GM23248 (cell line): ENCODE measurements around the gene RAB40B. TPM values are rescaled to one million over a fixed set of nuclear protein-coding genes. Genes with fewer than 3 reads are reported as not detected.

Experiments used
- DNase-seq: peaks from one replicate; pipeline ENCODE4 v3.0.0-alpha.2; 2015
- H2AFZ ChIP-seq: fragments of 200-600 bp; sonication (generic); 2 replicates; pipeline ENCODE4 v1.6.1; 2016; ENCODE audit warnings: antibody characterized with exemption
- H3F3A ChIP-seq: fragments of 200-600 bp; sonication (generic); 2 replicates; pipeline ENCODE4 v1.6.1; 2016; ENCODE audit warnings: mild to moderate bottlenecking, antibody characterized with exemption, mixed run types; ENCODE audit not compliant: insufficient read depth
- H3K27ac ChIP-seq: fragments of 200-600 bp; sonication (generic); 2 replicates; pipeline ENCODE4 v1.5.1; 2016; ENCODE audit warnings: mild to moderate bottlenecking
- H3K27me3 ChIP-seq: fragments of 200-600 bp; sonication (generic); replicated peaks from 2 replicates; pipeline ENCODE4 v1.6.1; 2016; ENCODE audit warnings: mild to moderate bottlenecking; ENCODE audit not compliant: insufficient read depth
- H3K36me3 ChIP-seq: fragments of 200-600 bp; sonication (generic); 2 replicates; pipeline ENCODE4 v1.6.1; 2016; ENCODE audit warnings: low read depth, mild to moderate bottlenecking
- H3K4me1 ChIP-seq: fragments of 200-600 bp; sonication (generic); 2 replicates; pipeline ENCODE4 v1.6.1; 2016; ENCODE audit warnings: mild to moderate bottlenecking; ENCODE audit not compliant: insufficient read depth
- H3K4me2 ChIP-seq: fragments of 200-600 bp; sonication (generic); one replicate; pipeline ENCODE4 v1.6.1; 2016; ENCODE audit warnings: mild to moderate bottlenecking; ENCODE audit not compliant: unreplicated experiment
- H3K4me3 ChIP-seq: fragments of 200-600 bp; sonication (generic); 2 replicates; pipeline ENCODE4 v1.5.1; 2016; ENCODE audit warnings: mild to moderate bottlenecking
- H3K79me2 ChIP-seq: fragments of 200-600 bp; sonication (generic); 2 replicates; pipeline ENCODE4 v1.6.1; 2016; ENCODE audit warnings: mild to moderate bottlenecking; ENCODE audit not compliant: insufficient read depth
- H3K9ac ChIP-seq: fragments of 200-600 bp; sonication (generic); 2 replicates; pipeline ENCODE4 v1.6.1; 2016; ENCODE audit warnings: mild to moderate bottlenecking
- H3K9me2 ChIP-seq: fragments of 200-600 bp; sonication (generic); 2 replicates; pipeline ENCODE4 v1.6.1; 2016; ENCODE audit warnings: mixed run types, mild to moderate bottlenecking, moderate library complexity; ENCODE audit not compliant: insufficient read depth
- H3K9me3 ChIP-seq: fragments of 200-600 bp; sonication (generic); one replicate; pipeline ENCODE4 v1.6.1; 2017; ENCODE audit warnings: low read depth
- H4K20me1 ChIP-seq: fragments of 200-600 bp; sonication (generic); 2 replicates; pipeline ENCODE4 v1.6.0; 2016; ENCODE audit not compliant: insufficient read depth
- EZH2 ChIP-seq: fragments of 200-600 bp; sonication (generic); IDR thresholded peaks from 2 replicates; pipeline ENCODE4 v1.6.1; 2018; ENCODE audit warnings: antibody characterized with exemption, mild to moderate bottlenecking; ENCODE audit not compliant: insufficient read depth, poor library complexity, severe bottlenecking
- EZH2phosphoT487 ChIP-seq: fragments of 200-600 bp; sonication (generic); IDR thresholded peaks from 2 replicates; pipeline ENCODE4 v1.6.1; 2018; ENCODE audit warnings: antibody characterized with exemption, moderate library complexity, mild to moderate bottlenecking, low read depth; ENCODE audit not compliant: insufficient read depth
- WGBS, 2 experiments: methylation state at CpG; one replicate each; pipeline ENCODE4 v1.1.6; 2015 to 2017; ENCODE audit warnings: low lambda C conversion rate in 2 of 2, low coverage in 1 of 2; ENCODE audit errors: missing lambda C conversion rate in 2 of 2; 5-methylcytosine and 5-hydroxymethylcytosine counted together
- in situ Hi-C: fragments of 300-500 bp; cut with MboI; formaldehyde crosslinking; loops from 2 replicates; pipeline ENCODE4 v1.15.0; 2020
- polyA plus RNA-seq: library from polyadenylated mRNA; unstranded; fragments of >200 nt; fragmentation: Nextera tagmentation; extraction: Ambion mirVana; gene quantifications from 2 replicates; pipeline ENCODE4 v1.2.1, GENCODE V29; 2016
- total RNA-seq: library from RNA; depleted of rRNA; stranded (reverse); fragments of >200 nt; shearing (Covaris generic); gene quantifications from 2 replicates; pipeline ENCODE4 v1.2.3, GENCODE V29; 2014

The RAB40B gene
- total and polyA plus RNA-seq, 2 experiments from 2014 or later = 23.7 to 23.8 TPM

DNA sequence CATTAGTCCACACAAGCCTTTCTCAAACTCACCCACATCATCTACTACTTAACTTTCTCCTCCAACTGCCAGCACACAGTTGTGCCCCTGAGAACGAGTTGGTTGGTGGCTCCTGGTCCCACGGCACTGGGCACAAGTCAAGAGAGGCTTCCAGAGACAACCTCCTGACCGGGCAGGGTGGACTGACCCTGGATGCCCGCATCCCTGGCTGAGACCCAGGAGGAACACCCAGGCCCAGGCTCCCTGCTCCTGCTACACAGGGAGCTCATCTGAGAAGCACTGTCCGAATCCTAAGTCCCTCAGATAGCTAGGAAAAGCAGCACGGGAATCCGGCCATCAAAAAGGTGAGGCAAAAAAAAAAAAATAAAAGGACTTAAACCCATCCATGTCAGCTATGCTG, 79.3 kb downstream of the RAB40B start:
- Histone ChIP-seq H3K27me3 (no peaks in the 10 kb centered on the region), H3K79me2 (peaks cover 22% of the 10 kb centered on the region), H4K20me1 (no peaks in the 10 kb centered on the region), H2AFZ (no peak overlapping the region), H3K27ac (no peak overlapping the region), H3K36me3 (peaks cover 54% of the 10 kb centered on the region), H3K9me3 (no peaks in the 10 kb centered on the region), H3K9ac (no peak overlapping the region), H3F3A (no peaks in the 10 kb centered on the region), H3K4me1 (no peaks in the 10 kb centered on the region), H3K9me2 (no peaks in the 10 kb centered on the region), H3K4me3 (no peak overlapping the region), H3K4me2 (no peak overlapping the region)
- 86 to 92% methylated on average over 7 of the region's 7 CpGs for WGBS, 2 experiments
- in situ Hi-C loops = no loop called here
- DNase-seq = no peak
- TF ChIP-seq EZH2 (no peak), EZH2phosphoT487 (no peak)

DNA sequence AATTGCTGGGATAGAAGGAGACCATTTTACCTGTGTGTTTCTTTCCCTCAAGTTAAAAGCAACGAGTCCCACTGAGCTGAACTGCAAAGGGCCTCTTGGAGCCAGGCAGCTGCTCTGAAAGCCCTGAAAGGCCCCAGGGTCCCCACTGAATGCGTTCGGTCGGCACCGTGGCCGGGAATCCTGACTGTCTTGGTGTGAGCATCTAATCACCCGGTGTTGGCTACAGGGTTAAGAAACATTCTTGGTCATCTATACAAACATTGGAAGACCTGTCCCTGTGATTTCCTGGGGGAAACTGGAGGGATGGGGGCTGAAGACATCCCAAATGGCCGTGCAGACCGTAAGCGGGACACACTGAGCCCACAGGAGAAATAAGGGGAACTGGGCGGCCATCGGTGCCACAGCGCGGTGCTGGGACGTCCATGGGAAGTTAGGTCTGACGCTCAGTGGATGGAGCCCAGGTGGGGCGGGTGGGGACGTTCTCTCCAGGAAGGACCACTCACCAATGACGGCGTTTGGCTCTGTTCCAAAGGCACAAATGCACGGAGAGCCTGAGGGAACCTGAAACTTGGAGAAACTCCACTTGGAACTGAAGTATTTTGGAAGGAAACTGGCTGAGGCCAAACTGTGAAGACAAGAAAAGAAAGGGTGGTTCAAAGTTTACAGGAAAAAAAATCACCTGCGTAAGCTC, 82.3 kb downstream of the RAB40B start:
- H3K4me2 ChIP-seq = no peak overlapping the region
- TF ChIP-seq EZH2 = no peak
- no peak for TF ChIP-seq EZH2phosphoT487
- H3K36me3 ChIP-seq = peaks cover 38% of the 10 kb centered on the region
- H3K27me3 ChIP-seq = no peaks in the 10 kb centered on the region
- DNase-seq = no peak
- no peak overlapping the region for H3K9ac ChIP-seq
- peaks cover 8% of the 10 kb centered on the region; the same call in 1 of the 2 replicates for H3F3A ChIP-seq
- H3K4me3 ChIP-seq = no peak overlapping the region
- no peaks in the 10 kb centered on the region for H3K79me2 ChIP-seq
- 84 to 86% methylated on average over 22 of the region's 22 CpGs for WGBS, 2 experiments
- no peak overlapping the region for H3K27ac ChIP-seq
- 0 out of 2 replicates have a peak, but pooled peaks cover 4% of the 10 kb centered on the region for H3K4me1 ChIP-seq
- H2AFZ ChIP-seq = no peak overlapping the region
- no peaks in the 10 kb centered on the region for H3K9me3 ChIP-seq
- H4K20me1 ChIP-seq = no peaks in the 10 kb centered on the region
- in situ Hi-C loops = no loop called here
- H3K9me2 ChIP-seq = no peaks in the 10 kb centered on the region

DNA sequence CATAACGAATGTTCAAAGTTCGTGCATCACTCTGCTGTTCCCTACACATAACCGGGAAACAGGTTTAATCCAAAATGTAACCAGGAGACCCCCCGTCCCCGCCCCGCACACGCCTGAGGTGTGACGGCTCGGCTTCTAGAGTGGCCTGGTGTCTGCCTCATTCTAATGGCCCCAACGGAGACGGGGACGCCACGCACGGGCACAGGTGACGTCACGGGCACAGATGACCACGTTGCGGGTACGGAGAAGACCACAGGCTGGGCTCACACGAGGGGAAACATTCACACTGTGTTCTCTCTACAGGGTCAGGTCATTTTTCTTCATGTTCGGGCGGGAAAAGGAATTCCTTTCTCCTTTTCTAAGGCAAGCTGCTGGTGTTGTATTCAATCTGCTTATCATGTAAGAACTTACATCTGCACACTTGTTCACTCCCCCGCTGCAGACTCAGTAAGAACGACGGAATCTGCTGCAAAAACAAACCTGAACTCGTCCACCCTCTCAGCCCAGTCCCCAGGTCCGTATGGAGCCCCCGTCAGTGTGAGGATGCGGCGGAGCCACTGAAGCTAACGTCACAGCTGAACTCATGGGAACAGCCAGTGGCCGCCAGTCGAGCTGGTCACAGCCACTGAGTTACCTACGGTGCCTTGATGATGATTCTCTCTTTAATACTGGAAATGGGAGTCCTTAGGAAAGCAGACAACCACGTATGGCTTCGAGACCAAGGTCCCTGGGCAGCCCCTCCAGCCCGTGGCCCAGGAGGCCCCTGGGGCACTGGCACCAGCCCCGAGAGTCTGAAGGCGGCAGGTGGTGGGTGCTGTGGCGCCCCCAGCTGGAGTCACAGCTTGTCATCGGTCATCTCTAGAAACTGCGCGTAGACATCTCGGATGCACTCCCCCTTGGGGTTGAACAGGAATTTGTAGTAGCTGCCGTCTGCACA, 83.1 kb downstream of the RAB40B start:
- Histone ChIP-seq H3K9me2 (no peaks in the 10 kb centered on the region), H3K27me3 (no peaks in the 10 kb centered on the region), H3K9ac (no peak overlapping the region), H3K4me3 (no peak overlapping the region), H3K36me3 (peaks cover 31% of the 10 kb centered on the region; the same call in 1 of the 2 replicates), H3K4me2 (no peak overlapping the region), H3K27ac (no peak overlapping the region), H3K9me3 (no peaks in the 10 kb centered on the region), H3K4me1 (0 out of 2 replicates have a peak, but pooled peaks cover 4% of the 10 kb centered on the region), H4K20me1 (no peaks in the 10 kb centered on the region), H3K79me2 (no peaks in the 10 kb centered on the region), H2AFZ (no peak overlapping the region), H3F3A (peaks cover 8% of the 10 kb centered on the region; the same call in 1 of the 2 replicates)
- WGBS, 2 experiments = 92 to 95% methylated on average over 45 of the region's 45 CpGs
- no peak for DNase-seq
- TF ChIP-seq EZH2phosphoT487 = no peak
- TF ChIP-seq EZH2 = no peak
- in situ Hi-C loops = no loop called here

DNA sequence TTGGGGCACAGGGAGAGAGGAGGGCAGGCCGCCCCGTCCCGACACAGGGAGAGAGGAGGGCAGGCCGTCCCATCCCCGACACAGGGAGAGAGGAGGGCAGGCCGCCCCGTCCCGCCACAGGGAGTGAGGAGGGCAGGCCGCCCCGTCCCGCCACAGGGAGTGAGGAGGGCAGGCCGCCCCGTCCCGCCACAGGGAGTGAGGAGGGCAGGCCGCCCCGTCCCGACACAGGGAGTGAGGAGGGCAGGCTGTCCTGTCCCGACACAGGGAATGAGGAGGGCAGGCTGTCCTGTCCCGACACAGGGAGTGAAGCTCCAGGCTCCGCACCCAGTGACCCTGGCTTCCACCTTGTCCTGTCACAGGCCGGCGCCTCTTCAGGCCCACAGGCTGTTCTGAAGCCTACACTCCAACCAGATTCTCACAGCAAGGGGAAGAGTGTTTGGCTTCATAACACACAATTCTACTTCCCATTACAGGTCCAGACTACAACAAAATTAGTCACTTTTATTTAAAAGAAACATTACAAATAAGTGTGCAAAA, 84.3 kb downstream of the RAB40B start:
- Histone ChIP-seq H3K9me2 (no peaks in the 10 kb centered on the region), H3K79me2 (no peaks in the 10 kb centered on the region), H3K4me2 (no peak overlapping the region), H3K4me3 (no peak overlapping the region), H2AFZ (no peak overlapping the region), H4K20me1 (no peaks in the 10 kb centered on the region), H3F3A (peaks cover 17% of the 10 kb centered on the region), H3K27ac (no peak overlapping the region), H3K9me3 (no peaks in the 10 kb centered on the region), H3K27me3 (no peaks in the 10 kb centered on the region), H3K36me3 (peaks cover 23% of the 10 kb centered on the region; the same call in 1 of the 2 replicates), H3K4me1 (0 out of 2 replicates have a peak, but pooled peaks cover 4% of the 10 kb centered on the region), H3K9ac (no peak overlapping the region)
- in situ Hi-C loops = no loop called here
- TF ChIP-seq EZH2 = no peak
- TF ChIP-seq EZH2phosphoT487 = no peak
- DNase-seq = no peak
- 82 to 89% methylated on average over 5 to 16 of the region's 22 CpGs for WGBS, 2 experiments
